Stimulated activated effector memory CD8-positive, alpha-beta T cell treated with anti-CD3 and anti-CD28 coated beads, Interleukin-12 subunit alpha, Interleukin-12 subunit beta, amount 100 ng/mL, for 72 hours (primary cell): Measurements from ENCODE around the gene ELMO2.

Experiments
- ATAC-seq: fragments of 150-1000 bp; cut with Tn5 transposase; 2 replicates; pipeline ENCODE4 v1.10.0; 2021
- DNase-seq, 2 donors: peaks; one replicate each; pipeline ENCODE4 v3.0.0; 2021 to 2022; ENCODE audit warnings: low spot score in 2 of 2
- H3K27ac Mint-ChIP-seq: one replicate; pipeline ENCODE4 v1.8.0; 2022; ENCODE audit warnings: mild to moderate bottlenecking, mixed read lengths
- H3K36me3 Mint-ChIP-seq: one replicate; pipeline ENCODE4 v1.8.0; 2022; ENCODE audit warnings: mild to moderate bottlenecking, mixed read lengths
- H3K4me1 Mint-ChIP-seq: one replicate; pipeline ENCODE4 v1.8.0; 2022; ENCODE audit warnings: mixed read lengths
- H3K4me3 Mint-ChIP-seq: one replicate; pipeline ENCODE4 v1.8.0; 2022; ENCODE audit warnings: mild to moderate bottlenecking, mixed read lengths
- H3K9me3 Mint-ChIP-seq: one replicate; pipeline ENCODE4 v1.8.0; 2022; ENCODE audit warnings: mixed read lengths

ELMO2 gene

DNA sequence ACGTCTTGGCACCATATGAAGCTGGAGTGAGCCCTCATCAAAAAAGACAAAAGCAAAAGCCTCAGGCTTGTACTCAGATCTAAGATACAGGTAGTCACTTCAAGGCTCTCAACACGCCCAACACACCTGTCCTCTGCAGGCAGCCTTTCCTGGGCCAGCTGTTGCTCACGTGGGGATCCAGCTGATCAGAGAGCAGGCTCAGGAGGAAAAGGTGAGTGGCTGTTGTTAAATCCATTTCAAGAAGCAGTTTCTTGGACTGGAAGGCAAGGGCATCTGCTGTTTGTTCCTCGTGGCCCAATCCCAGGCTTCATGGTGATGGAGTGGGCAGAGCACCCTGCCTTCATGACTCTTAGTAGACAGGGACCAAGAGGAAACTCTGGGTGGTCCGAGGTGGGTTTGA, 39.6 kb downstream of the ELMO2 start:
- DNase-seq, result no peak
- Mint-ChIP-seq H3K9me3 (no peaks in the 10 kb centered on the region), H3K36me3 (peaks cover 75% of the 10 kb centered on the region), H3K4me1 (peaks cover 53% of the 10 kb centered on the region), H3K4me3 (no peak overlapping the region), H3K27ac (peak overlapping the region; percentile 26)
- no peak for ATAC-seq

DNA sequence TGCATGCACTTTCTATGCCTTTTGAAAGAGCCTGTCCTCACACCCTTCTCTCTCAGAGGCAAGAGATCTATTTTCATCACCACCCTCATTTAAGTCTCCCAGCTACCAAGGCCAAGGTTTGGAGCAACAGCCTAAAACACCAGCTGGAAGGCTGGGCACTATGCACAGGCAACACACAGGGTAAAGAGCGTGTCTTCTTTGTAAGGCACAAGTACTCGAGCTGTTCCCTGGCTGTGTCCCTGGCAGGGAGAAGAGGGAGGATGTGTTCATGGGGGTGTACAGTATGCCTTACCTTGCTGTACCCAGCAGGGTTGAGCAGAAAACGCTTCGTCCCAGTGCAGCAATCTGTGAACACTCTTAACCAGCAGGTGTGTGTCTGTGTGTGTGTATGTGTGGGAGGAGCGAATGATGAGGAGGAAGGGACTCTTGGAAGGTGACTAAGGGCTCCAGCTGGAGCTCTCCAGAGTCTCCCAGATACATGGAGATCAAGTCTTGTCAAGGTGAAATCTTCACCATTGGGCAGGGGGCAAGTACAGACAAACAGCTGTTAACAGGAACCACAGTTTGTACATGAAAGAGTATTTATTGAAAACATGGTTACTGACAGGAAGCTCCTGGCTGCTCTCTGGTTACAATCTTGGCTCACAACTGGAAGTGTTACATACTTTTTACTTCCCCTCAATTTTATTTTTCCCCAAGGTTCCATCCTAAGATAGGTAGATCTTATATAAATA, 40.8 kb downstream of the ELMO2 start:
- no peaks in the 10 kb centered on the region for H3K9me3 Mint-ChIP-seq
- peak overlapping the region; percentile 78 for H3K27ac Mint-ChIP-seq
- H3K36me3 Mint-ChIP-seq, result peaks cover 75% of the 10 kb centered on the region
- H3K4me3 Mint-ChIP-seq, result peak overlapping the region; percentile 81
- DNase-seq (no peak), ATAC-seq (no peak)
- peaks cover 58% of the 10 kb centered on the region for H3K4me1 Mint-ChIP-seq

- no peak for ATAC-seq
- Mint-ChIP-seq H3K4me3 (peak overlapping the region; percentile 81), H3K27ac (peak overlapping the region; percentile 78), H3K9me3 (no peaks in the 10 kb centered on the region), H3K36me3 (peaks cover 69% of the 10 kb centered on the region), H3K4me1 (peaks cover 61% of the 10 kb centered on the region)
- DNase-seq, result no peak
These were observed 41.5 kb downstream of the ELMO2 start for GRCh38 chr20:46364670-46365486.

- ATAC-seq (peak; percentile 85), DNase-seq (peak; percentile 82 to 93)
- H3K27ac Mint-ChIP-seq, result peak overlapping the region; percentile 78
- peaks cover 68% of the 10 kb centered on the region for H3K4me1 Mint-ChIP-seq
- peaks cover 63% of the 10 kb centered on the region for H3K36me3 Mint-ChIP-seq
- peak overlapping the region; percentile 81 for H3K4me3 Mint-ChIP-seq
- no peaks in the 10 kb centered on the region for H3K9me3 Mint-ChIP-seq
These were observed 42.3 kb downstream of the ELMO2 start for GRCh38 chr20:46363874-46364669.

- H3K4me1 Mint-ChIP-seq, result peaks cover 66% of the 10 kb centered on the region
- DNase-seq, result no peak
- peak overlapping the region; percentile 78 for H3K27ac Mint-ChIP-seq
- peak; percentile 1 for ATAC-seq
- H3K9me3 Mint-ChIP-seq, result no peaks in the 10 kb centered on the region
- H3K36me3 Mint-ChIP-seq, result peaks cover 54% of the 10 kb centered on the region
- peak overlapping the region; percentile 81 for H3K4me3 Mint-ChIP-seq
These were observed 43.2 kb downstream of the ELMO2 start for GRCh38 chr20:46362921-46363867.

GRCh38 chr20:46361811-46362210, 44.6 kb downstream of the ELMO2 start:
- peaks cover 49% of the 10 kb centered on the region for H3K36me3 Mint-ChIP-seq
- peak overlapping the region; percentile 81 for H3K4me3 Mint-ChIP-seq
- no peak for DNase-seq

GRCh38 chr20:46361381-46361780, 45.0 kb downstream of the ELMO2 start:
- DNase-seq (no peak), ATAC-seq (no peak)
- Mint-ChIP-seq H3K27ac (peak overlapping the region; percentile 78), H3K4me1 (peaks cover 74% of the 10 kb centered on the region), H3K36me3 (peaks cover 46% of the 10 kb centered on the region), H3K9me3 (no peaks in the 10 kb centered on the region), H3K4me3 (peak overlapping the region; percentile 81)

More at GRCh38 chr20:46361811-46362210, 44.6 kb downstream of the ELMO2 start:
- Mint-ChIP-seq H3K9me3 (no peaks in the 10 kb centered on the region), H3K4me1 (peaks cover 75% of the 10 kb centered on the region), H3K27ac (peak overlapping the region; percentile 78)
- no peak for ATAC-seq

DNA sequence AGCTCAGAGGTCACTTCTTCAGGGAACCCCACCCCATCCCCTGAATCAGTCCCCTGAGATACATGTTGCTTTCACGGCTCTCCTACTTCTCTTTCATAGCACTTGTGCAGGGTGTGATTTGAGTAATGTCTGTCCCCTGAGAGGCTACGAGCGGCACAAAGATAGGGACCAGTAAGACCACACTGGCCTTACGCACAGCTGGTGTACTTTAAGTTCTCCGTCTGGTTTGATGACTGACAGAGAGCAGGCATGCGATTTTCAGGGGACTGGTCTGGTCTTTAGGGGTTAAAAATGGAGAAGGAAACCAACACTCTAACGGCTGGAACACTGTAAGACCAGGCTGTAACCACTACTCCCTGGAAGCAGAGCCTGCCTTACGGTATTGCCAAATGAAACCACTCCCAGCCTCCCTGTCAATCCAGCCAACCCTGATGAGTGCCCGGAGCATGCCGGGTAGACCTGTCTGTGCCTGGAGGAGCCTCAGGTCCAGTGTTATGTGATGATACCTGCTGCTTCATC, 47.1 kb downstream of the ELMO2 start:
- peak overlapping the region; percentile 13 for H3K4me3 Mint-ChIP-seq
- peaks cover 78% of the 10 kb centered on the region for H3K4me1 Mint-ChIP-seq
- peaks cover 43% of the 10 kb centered on the region for H3K36me3 Mint-ChIP-seq
- H3K27ac Mint-ChIP-seq, result peak overlapping the region; percentile 86
- ATAC-seq (no peak), DNase-seq (no peak)
- H3K9me3 Mint-ChIP-seq, result no peaks in the 10 kb centered on the region

- Mint-ChIP-seq H3K27ac (peak overlapping the region; percentile 86), H3K4me1 (peaks cover 75% of the 10 kb centered on the region), H3K9me3 (no peaks in the 10 kb centered on the region), H3K4me3 (peak overlapping the region; percentile 13), H3K36me3 (peaks cover 41% of the 10 kb centered on the region)
- ATAC-seq (no peak), DNase-seq (no peak)
These were observed 47.9 kb downstream of the ELMO2 start for GRCh38 chr20:46358346-46359058.

GRCh38 chr20:46357030-46357514, 49.3 kb downstream of the ELMO2 start:
- Mint-ChIP-seq H3K9me3 (no peaks in the 10 kb centered on the region), H3K4me3 (no peak overlapping the region), H3K36me3 (peaks cover 49% of the 10 kb centered on the region), H3K27ac (peak overlapping the region; percentile 86), H3K4me1 (peaks cover 66% of the 10 kb centered on the region)
- no peak for DNase-seq
- ATAC-seq, result no peak

GRCh38 chr20:46356195-46357029, 50.0 kb downstream of the ELMO2 start:
- Mint-ChIP-seq H3K9me3 (no peaks in the 10 kb centered on the region), H3K4me3 (no peak overlapping the region), H3K4me1 (peaks cover 61% of the 10 kb centered on the region), H3K36me3 (peaks cover 45% of the 10 kb centered on the region), H3K27ac (peak overlapping the region; percentile 92)
- ATAC-seq (no peak), DNase-seq (no peak)

DNA sequence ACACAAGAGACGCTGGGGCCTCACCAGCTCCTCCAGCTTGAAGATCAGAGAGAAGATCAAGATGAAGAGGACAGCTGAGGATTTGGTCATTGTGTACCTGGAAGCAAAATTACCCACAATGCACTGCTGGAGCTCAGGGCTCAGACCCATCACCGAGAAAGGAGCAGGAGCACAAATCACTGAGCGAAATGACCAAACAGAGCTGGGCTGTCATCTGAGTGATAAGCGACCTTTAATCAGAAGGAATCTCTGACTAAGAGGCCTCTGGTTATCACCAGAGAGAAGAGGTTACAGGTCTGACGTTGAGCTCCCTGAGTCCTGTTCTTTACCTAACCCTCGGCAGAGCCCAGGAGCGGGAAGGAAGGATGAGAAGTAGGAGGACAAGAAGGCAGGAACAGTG, 50.6 kb downstream of the ELMO2 start:
- H3K9me3 Mint-ChIP-seq, result no peaks in the 10 kb centered on the region
- H3K4me3 Mint-ChIP-seq, result no peak overlapping the region
- ATAC-seq (no peak), DNase-seq (no peak)
- peaks cover 61% of the 10 kb centered on the region for H3K4me1 Mint-ChIP-seq
- peaks cover 41% of the 10 kb centered on the region for H3K36me3 Mint-ChIP-seq
- peak overlapping the region; percentile 92 for H3K27ac Mint-ChIP-seq
